ENCODE data around the gene SMC6.

SMC6 gene

GRCh38 chr2:17649026-17649425, 104.6 kb downstream of the SMC6 start:
- no peak for DNase-seq (ENCODE audit: low read depth in 2 of 2)

- no peak for DNase-seq (ENCODE audit: low read depth in 2 of 2)
These were observed 105.0 kb downstream of the SMC6 start for GRCh38 chr2:17648581-17648980.

GRCh38 chr2:17646838-17647701, 106.5 kb downstream of the SMC6 start:
- no peak for DNase-seq (ENCODE audit: low read depth in 2 of 2)

GRCh38 chr2:17646081-17646554, 107.5 kb downstream of the SMC6 start:
- no peak for DNase-seq (ENCODE audit: low read depth in 2 of 2)

- no peak for DNase-seq (ENCODE audit: low read depth in 2 of 2)
These were observed 108.5 kb downstream of the SMC6 start for GRCh38 chr2:17644997-17645720.

GRCh38 chr2:17643031-17643615, 110.5 kb downstream of the SMC6 start:
- DNase-seq (ENCODE audit: low read depth in 2 of 2), result no peak

GRCh38 chr2:17640406-17640805, 113.2 kb downstream of the SMC6 start:
- no peak for DNase-seq (ENCODE audit: low read depth in 2 of 2)

GRCh38 chr2:17638196-17638743, 115.3 kb downstream of the SMC6 start:
- DNase-seq (ENCODE audit: low read depth in 2 of 2), result no peak

- no peak for DNase-seq (ENCODE audit: low read depth in 2 of 2)
These were observed 116.3 kb downstream of the SMC6 start for GRCh38 chr2:17637131-17637906.

- no peak for DNase-seq (ENCODE audit: low read depth in 2 of 2)
These were observed 117.4 kb downstream of the SMC6 start for GRCh38 chr2:17636257-17636656.

- no peak for DNase-seq (ENCODE audit: low read depth in 2 of 2)
These were observed 118.6 kb downstream of the SMC6 start for GRCh38 chr2:17634997-17635396.

- DNase-seq (ENCODE audit: low read depth in 2 of 2), result no peak
These were observed 123.5 kb downstream of the SMC6 start for GRCh38 chr2:17630089-17630488.

GRCh38 chr2:17628349-17629261, 125.0 kb downstream of the SMC6 start:
- DNase-seq (ENCODE audit: low read depth in 2 of 2), result no peak

GRCh38 chr2:17627434-17627833, 126.2 kb downstream of the SMC6 start:
- no peak for DNase-seq (ENCODE audit: low read depth in 2 of 2)

GRCh38 chr2:17626986-17627385, 126.6 kb downstream of the SMC6 start:
- no peak for DNase-seq (ENCODE audit: low read depth in 2 of 2)

GRCh38 chr2:17625446-17625845, 128.2 kb downstream of the SMC6 start:
- no peak for DNase-seq (ENCODE audit: low read depth in 2 of 2)

GRCh38 chr2:17621781-17622180, 131.8 kb downstream of the SMC6 start:
- no peak for DNase-seq (ENCODE audit: low read depth in 2 of 2)

- no peak for DNase-seq (ENCODE audit: low read depth in 2 of 2)
These were observed 132.8 kb downstream of the SMC6 start for GRCh38 chr2:17620841-17621240.

- DNase-seq (ENCODE audit: low read depth in 2 of 2), result no peak
These were observed 133.3 kb downstream of the SMC6 start for GRCh38 chr2:17620280-17620679.

GRCh38 chr2:17617955-17618354, 135.7 kb downstream of the SMC6 start:
- DNase-seq (ENCODE audit: low read depth in 2 of 2), result no peak

All from stimulated activated CD8-positive, alpha-beta memory T cell treated with anti-CD3 and anti-CD28 coated beads, Interleukin-7, amount 100 ng/mL, for 1 hour (primary cell).